NK-92 (cell line): ENCODE results near the gene SUGCT.

Experiments used
- DNase-seq: peaks from one replicate; lab custom pipeline; 2025; ENCODE audit not compliant: unreplicated experiment; lab: John Stamatoyannopoulos, UW

The SUGCT gene

DNA sequence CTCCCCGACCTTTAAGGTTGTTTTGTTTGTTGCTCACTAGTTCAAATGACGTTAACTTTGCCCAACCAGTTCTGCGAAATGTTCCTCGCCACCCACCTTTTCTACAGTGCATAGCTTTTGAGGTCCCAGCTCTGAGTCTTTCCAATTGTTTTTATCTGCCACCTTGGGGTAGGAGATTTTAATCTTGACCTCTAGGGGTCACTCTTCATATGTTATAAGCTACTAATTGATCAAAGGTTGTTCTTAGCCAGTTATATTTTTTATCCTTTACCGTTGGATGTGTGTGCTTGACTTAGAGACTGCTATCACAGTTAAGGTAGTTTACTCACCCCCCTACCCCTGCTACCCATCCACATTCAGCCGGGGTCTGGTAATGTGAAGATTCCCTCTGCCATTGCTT lies 372.4 kb downstream of the SUGCT start:
- no peak for DNase-seq

GRCh38 chr7:40509287-40509996 lies 374.6 kb downstream of the SUGCT start:
- no peak for DNase-seq

GRCh38 chr7:40516376-40516775 lies 381.6 kb downstream of the SUGCT start:
- no peak for DNase-seq

GRCh38 chr7:40519009-40519408 lies 384.2 kb downstream of the SUGCT start:
- DNase-seq, result no peak

DNA sequence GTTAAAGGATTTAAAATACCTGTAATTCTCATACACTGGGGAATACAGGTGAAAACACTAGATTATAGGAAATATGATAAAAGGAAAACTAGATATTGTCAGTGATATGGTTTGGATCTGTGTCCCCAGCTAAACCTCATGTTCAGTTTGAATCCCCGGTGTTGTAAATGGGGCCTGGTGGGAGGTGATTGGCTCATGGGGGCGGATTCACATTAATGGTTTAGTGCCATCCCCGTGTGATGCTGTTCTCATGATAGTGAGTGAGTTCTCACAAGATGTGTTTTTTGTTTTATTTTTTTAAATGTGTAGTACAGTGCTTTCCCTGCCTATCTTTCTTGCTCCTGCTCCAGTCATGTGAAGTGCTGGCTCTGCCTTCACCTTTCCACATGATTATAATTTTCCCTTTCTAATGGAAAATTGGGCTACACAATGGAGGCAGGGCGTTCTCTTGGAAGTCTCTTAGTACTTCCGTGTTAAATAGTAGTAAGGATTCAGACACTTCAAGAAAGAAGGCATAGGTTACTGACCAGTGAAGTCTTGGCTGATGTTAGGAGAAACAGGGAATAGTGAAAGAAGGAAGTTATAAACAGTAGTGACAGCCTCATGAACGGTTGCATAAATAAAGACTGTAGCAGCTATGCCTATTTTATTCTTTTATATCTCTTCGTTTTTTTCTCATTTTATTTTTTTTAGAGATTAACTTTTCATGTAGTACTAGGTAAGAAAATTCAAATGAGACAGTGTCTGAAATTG lies 386.4 kb downstream of the SUGCT start:
- no peak for DNase-seq

GRCh38 chr7:40525764-40526163 lies 391.0 kb downstream of the SUGCT start:
- DNase-seq, result no peak

- DNase-seq, result no peak
Observed at GRCh38 chr7:40526951-40527715, 392.3 kb downstream of the SUGCT start.

- DNase-seq, result no peak
Observed at GRCh38 chr7:40527723-40528122, 392.9 kb downstream of the SUGCT start.

DNA sequence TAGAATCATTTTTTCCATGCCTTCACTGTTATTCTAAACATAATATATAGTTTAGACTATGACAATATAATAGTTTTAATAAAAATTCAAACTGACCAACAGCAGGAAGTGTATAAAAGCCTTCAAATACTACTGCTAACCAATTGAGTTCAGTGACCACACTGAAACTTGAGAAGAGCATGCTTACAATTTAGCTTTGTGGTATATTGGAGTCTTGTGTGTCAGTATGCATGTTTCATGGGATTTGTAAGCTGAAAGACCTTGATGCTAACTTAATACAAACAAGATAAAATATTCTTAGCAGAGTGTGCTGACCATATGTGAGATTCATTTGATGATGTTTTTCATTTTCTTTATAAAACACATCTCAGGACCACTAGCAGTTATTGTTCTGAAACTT lies 395.5 kb downstream of the SUGCT start:
- DNase-seq, result no peak

- no peak for DNase-seq
Observed at GRCh38 chr7:40531956-40532355, 397.2 kb downstream of the SUGCT start.

- DNase-seq, result no peak
Observed at GRCh38 chr7:40535678-40536077, 400.9 kb downstream of the SUGCT start.

DNA sequence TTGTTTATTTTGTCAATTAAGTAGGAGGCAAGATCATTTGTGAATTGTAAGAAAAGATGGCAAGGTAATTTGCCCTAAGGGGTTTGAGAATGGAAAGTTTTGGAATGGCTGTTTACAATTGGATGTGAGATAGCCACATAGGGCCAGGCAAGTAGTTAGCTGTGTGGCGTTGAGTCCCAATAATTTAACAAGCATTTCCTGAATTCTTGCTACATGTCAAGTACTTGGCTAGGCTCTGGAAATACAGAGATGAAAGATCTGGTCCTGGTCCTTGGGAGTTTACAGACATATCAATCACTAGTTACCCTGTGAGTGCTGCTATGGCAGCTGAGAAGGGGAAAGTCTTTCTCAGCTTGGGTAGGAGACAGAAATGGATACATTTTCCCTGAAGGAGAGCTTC lies 401.6 kb downstream of the SUGCT start:
- DNase-seq, result no peak

DNA sequence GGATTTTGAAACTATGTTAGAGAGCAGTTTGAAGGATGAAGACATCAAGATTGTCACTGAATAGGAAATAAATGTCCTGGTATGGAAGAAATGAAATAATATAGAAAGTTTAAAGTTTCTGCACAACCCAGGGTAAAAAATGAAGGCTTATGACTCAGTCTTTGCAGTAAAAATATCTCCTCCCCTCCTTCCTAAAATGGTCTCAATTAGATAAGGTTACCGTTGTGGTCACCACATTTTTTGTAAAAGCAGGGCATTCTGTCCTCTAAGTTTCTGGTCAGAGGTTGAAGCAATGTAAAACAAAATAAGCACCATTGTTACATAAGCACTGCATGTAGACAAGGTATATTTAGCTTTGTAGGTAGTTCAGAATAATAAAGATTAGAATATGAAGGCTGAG lies 403.5 kb downstream of the SUGCT start:
- no peak for DNase-seq

- no peak for DNase-seq
Observed at GRCh38 chr7:40541336-40541735, 406.5 kb downstream of the SUGCT start.

DNA sequence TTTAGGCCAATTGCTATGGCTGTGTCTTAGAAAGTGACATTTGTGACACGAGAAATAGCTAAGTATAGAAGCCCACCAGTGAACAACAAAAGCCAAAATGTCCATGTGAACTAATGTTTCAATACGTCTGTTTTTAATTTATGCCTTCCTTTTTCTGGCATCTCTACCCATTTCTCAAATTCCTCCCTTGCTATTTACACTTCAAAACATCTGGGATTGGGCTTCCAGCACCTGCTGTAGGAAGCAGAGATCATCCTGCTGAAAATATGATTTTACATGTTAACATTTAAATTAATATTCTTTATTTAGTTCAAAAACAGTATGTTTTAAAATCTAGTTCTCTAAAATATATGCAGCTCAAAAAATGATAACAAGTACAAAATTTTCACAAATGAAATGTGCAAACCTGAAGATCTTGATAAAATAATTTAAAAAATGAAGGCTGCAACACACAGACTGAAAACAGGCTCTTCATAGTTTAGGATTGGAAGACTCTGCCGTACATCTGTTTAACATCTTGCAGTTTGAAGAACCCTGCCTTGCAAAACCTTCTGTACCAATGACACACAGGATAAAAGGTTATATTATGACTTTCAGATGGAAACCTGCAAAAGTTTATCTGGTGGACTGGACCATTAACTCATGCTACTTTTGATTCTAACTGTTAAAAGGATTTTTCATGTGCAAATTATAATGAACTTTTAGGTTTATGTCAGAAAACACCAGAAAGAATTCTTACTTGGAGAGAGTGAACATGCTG lies 408.4 kb downstream of the SUGCT start:
- no peak for DNase-seq

- DNase-seq, result no peak
Observed at GRCh38 chr7:40544221-40544723, 409.5 kb downstream of the SUGCT start.

DNA sequence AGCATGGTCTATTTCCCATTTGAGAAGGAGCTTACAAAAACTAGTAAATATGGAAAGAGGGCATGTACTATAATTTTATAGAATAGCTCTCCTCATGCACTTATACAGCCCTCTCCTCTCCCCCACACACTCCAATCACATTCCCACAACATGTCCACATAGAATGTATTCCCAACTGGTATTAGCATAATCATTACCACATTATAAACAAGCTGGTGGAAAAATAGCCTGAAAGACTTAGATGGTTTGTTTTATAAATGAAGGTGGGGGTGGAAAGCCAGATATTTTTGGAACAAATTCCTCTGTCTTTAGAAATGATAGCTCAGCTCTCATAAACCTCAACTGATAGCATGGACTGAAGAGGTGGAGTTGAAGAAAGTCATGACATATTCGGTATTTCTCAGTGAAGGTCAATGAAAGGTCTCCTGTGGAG lies 410.1 kb downstream of the SUGCT start:
- no peak for DNase-seq

DNA sequence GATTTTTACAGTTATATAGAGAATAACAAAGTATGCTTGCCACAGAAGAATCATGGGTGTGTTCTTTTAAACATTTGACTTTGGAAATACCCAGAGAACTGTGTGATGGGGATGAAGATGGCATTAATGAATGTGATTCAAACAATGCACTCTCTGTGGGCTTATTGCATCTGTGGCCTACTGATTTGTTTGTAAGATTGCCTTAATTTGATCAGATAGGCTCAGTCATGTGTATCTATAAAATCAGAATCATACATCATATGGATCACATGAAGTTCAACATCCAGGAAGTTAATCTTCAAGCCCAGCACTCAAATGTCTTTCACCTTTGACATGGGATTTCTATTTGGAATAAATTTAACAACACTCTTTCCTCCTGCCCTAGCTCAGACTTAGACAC lies 410.9 kb downstream of the SUGCT start:
- no peak for DNase-seq

DNA sequence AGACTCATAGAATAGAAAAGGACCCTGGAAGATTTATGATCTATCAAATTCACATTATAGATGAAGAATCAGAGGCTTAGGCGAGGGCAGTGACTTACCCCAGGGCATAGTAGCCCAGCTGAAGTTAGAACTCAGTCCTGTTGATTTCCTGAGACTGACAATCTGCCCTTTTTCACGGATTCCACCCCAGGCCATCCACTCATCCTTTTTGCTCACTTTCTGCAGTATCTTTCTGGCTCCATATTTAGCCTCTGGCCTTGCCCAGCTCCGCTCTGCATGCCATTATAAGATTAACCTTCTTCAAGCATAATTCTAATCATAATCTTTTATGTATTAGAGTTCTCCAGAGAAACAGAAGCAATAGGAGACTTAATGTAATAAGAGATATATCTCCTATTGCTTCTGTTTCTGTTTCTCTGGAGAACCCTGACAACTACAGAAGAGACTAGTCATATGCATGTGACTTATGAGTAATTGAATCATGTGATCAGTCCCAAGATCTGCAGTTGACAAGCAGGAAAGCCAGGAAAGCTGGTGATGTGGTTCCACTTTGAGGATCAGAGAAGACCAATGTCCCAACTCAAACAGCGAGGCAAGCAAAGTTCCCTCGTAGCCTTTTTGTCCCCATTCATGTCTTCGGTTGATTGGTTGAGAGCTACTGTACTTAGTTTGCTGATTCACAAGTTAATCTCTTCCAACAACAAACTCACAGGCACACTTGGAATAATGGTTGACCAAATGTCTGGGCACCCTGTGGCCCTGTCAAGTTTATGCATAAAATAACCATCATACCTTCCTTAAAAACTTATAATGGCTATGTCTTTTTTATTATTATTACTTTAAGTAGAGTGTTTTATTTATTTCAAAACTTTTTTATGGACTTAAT lies 412.1 kb downstream of the SUGCT start:
- DNase-seq, result no peak
